ENCODE measurements around the gene CEP85. TPM values are rescaled to one million over a fixed set of nuclear protein-coding genes. Genes with fewer than 3 reads are reported as not detected.

The CEP85 gene, protein sequence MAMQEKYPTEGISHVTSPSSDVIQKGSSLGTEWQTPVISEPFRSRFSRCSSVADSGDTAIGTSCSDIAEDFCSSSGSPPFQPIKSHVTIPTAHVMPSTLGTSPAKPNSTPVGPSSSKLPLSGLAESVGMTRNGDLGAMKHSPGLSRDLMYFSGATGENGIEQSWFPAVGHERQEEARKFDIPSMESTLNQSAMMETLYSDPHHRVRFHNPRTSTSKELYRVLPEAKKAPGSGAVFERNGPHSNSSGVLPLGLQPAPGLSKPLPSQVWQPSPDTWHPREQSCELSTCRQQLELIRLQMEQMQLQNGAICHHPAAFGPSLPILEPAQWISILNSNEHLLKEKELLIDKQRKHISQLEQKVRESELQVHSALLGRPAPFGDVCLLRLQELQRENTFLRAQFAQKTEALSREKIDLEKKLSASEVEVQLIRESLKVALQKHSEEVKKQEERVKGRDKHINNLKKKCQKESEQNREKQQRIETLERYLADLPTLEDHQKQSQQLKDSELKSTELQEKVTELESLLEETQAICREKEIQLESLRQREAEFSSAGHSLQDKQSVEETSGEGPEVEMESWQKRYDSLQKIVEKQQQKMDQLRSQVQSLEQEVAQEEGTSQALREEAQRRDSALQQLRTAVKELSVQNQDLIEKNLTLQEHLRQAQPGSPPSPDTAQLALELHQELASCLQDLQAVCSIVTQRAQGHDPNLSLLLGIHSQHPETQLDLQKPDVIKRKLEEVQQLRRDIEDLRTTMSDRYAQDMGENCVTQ
- 34.0 and 39.5 TPM in 2 replicates for polyA plus RNA-seq (2014; cell fraction: cytosol; rRNA removed)
- polyA plus RNA-seq (2014; cell fraction: nucleus; rRNA removed) = 75.2 and 82.4 TPM in 2 replicates

DNA sequence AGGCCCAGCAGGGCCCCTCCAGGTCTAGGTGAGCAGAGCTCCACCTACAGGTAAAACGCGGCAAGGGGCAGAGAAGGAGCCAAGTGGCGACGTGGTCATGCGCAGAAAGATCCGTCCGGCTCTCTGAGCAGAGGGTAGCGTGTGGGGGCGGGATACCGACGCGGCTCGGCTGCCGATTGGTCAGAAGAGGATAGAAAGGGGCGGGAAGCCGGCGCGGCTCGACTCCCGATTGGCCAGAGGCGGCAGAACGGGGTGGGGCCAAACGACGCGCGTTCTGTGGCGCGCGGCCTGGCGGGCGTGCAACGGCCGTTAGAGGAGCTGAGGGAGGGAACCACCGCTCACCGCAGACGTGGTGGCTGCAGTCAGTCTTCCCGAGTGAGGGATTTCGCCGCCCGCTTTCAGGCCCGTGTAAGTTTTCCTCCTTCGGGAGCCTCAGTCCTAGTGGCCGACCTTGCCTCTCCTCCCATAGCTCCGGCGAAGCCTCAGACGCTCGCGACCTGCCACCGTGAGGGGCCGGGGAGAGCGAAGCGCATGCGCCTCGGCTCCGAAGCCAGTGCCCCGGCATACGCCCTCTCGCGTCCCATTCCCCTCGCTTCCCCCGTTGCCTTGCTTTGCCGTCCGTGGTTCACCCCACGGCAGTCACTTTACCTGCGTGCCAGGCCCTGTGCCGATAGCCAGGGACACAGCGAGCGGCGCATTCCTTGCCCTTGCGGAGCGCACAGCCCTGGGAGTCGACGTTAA, at the start of gene CEP85:
TSS of gene CEP85 (plus strand) at position 298 of the 741 bp plus-strand sequence. CDS start 5,584 bp downstream, outside the sequence.
- peak; percentile 95 for DNase-seq (ENCODE audit: low spot score)

DNA sequence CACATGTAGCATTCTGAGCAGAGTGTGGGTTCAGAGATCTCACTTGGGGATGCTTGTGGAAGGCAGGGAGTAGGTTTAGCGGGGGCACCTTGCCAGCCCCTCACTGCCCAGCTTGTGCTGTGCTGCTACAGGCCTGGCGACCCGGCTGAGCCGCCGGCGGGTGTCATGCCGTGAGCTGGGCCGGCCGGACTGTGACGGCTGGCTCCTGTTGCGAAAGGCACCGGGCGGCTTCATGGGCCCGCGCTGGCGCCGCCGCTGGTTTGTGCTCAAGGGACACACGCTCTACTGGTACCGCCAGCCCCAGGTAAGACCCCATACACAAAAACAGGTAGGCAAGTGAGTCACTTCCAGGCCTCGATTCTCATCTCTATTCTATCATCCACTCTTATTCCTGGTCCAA, 49.1 kb upstream of the CEP85 start:
- no peak for DNase-seq (ENCODE audit: low spot score)

DNA sequence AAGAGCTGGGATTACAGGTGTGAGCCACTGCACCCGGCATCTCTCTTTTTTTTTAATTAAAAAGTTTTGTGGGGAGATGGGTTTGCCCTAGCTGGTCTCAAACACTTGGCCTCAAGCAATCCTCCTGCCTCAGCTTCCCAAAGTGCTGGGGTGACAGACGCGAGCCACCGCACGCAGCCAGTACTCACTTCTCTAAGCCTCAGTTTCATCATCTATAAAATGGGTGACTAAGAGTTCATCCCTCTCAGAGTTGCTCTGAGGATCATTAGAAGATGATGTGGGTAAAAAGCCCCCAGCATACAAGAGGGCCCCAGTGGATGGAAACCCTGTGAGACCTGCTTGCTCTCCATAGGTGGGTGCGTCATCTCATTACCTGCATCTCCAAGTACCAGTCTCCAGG, 46.1 kb upstream of the CEP85 start:
- no peak for DNase-seq (ENCODE audit: low spot score)

DNA sequence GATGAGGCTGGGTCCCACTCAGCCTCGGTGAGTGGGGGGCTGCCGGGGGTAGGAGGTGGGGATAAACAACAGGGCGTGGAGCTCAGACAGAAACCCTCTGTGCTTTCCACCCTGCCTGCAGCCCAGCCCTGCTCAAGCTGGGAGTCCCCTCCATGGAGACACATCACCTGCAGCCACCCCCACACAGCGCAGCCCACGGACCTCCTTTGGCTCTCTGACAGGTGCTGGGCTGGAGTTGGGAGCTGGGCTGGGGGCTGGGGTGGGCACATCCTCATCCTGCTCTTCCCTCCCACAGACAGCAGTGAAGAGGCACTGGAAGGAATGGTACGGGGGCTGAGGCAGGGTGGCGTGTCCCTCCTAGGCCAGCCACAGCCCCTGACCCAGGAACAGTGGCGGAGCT, 45.5 kb upstream of the CEP85 start:
- DNase-seq (ENCODE audit: low spot score) = no peak

DNA sequence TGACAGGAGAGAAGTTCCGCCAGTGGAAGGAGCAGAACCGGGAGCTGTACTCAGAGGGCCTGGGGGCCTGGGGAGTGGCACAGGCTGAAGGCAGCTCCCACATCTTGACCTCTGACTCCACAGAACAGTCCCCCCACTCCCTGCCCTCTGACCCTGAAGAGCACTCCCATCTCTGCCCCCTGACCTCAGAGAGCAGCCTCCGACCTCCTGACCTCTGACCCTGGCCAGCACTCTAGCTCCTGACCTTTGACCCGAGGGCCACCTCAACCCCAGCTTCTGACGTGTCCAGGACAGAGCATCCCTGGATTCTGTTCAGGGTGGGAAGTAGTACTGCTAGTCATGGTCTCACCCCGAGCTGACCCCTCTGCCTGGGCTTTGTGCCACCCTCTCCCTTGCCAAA, 44.7 kb upstream of the CEP85 start:
- DNase-seq (ENCODE audit: low spot score) = no peak

DNA sequence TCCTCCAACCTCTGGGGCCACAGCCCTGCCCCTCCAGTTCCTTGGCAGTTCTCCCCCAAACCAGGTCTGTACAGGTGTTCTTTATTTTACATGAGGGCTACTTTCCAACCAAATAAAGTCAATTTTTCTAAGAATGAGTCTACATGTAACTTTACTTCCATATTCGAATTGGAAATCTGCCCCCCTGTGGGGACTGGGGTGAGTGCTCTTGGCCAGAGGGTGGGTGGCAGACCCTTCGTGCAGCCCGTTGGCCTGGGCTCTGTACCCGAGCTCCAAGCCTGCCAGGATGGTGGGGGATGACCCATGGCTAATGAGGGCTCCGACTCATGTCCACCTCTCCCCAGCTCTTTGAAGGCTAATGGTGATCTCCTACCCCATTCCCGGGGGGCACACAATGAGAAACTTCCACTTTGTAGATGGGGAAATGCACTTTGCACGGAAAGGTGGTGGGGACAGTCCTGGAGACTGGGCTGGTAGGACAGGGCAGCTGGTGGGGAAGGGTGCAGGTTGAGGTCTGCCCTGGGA, 44.2 kb upstream of the CEP85 start:
- DNase-seq (ENCODE audit: low spot score) = no peak

DNA sequence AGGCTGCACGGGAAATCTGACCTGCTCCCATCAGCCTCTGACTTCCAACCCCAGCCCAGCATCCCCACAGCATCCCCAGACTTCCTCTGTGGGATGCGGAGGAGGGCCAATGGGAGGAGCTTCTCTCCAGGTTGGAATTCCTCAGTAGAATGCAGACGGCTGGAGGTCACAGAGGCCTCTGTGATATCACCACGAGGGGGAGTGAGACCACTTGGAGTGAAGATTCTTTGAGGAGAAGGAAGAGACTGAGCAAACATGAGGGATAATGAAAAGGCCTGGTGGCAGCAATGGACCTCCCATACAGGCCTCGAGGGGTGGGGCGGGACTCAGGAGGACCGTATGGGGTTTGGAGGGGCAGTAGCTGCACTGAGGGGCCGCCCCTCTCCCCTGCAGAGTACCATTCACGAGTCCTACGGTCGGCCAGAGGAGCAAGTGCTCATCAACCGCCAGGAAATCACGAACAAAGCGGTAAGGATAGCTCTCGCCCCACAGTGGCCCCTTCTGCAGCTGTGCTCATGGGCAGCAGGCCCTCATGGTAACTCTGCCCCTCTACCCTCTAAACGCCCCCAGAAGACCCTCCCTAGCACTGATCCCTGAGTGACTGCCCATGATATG, 43.5 kb upstream of the CEP85 start, which contains the start of gene CATSPER4:
TSS of gene CATSPER4 (plus strand) at position 230 of the 615 bp plus-strand sequence. CDS start at position 256, 26 bp downstream.
- peak; percentile 85 for DNase-seq (ENCODE audit: low spot score)

DNA sequence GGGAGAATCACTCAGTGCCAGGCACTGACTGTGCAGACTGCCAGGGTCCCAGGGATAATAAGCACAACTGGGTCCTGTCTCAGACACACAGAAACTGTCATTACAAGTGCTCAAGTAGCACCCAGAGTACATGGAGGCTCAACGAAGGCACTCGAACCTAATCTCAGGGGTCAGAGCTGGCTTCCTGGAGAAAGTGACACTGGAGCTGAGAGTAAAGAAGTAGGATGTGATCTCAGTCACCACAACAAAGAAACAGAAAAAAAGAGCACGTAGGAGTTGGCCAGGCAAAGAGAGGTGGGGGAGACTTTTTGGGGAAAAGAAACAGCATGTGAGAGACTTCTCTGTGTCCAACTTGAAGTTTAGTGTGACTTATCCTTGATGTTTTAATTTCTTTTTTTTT, 42.3 kb upstream of the CEP85 start:
- DNase-seq (ENCODE audit: low spot score) = no peak

DNA sequence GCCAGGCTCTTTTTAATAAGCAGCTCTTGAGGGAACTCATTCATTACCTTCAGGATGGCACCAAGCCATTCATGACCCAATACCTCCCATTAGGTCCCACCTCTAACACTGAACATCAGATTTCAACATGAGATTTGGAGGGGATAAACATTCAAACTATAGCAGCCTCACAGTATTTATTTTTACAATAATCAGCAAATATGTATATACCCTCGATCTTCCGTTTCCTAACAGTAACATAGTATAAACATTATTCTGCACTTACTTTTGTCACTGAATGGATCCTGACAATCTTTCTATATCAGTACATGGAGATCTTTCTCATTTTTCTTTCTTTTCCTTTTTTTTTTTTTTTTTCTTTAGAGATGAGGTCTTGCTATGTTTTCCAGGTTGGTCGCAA, 38.2 kb upstream of the CEP85 start:
- no peak for DNase-seq (ENCODE audit: low spot score)

DNA sequence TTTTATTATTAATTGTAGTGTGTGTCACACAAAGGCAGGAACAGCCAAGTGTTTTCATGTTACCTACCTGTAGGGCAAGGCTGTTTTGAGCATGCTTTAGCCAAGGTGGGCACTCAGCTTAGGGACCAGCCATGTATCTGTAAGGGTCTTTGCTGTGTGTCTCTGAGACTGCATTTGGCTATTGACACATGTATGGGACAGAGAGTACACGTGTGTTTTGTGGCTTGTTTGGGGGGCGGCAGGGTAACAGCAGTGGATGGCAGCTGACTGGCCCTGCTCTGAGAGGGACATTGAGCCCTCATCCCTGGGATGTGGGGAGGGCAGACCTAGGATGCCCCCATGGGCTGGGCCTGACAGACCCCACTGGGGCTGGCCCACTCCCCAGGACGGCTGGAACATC, 36.7 kb upstream of the CEP85 start:
- DNase-seq (ENCODE audit: low spot score) = no peak

DNA sequence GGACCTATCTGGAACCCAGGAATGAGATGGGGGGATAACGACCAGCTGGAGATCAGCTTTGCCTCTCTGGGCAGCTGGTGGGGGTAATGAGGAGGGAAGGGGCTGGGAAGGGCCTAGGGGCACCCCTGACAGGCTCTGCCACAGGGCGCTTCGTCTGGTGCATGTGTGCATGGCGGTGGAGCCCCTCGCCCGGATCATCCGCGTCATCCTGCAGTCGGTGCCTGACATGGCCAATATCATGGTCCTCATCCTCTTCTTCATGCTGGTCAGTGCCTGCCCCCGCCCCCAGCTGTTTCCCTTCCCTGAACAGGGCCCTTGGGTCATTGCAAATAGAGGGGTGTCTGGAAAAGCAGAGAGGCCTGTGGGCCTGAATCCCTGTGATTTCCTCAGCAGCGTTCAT, 36.2 kb upstream of the CEP85 start:
- DNase-seq (ENCODE audit: low spot score) = no peak

DNA sequence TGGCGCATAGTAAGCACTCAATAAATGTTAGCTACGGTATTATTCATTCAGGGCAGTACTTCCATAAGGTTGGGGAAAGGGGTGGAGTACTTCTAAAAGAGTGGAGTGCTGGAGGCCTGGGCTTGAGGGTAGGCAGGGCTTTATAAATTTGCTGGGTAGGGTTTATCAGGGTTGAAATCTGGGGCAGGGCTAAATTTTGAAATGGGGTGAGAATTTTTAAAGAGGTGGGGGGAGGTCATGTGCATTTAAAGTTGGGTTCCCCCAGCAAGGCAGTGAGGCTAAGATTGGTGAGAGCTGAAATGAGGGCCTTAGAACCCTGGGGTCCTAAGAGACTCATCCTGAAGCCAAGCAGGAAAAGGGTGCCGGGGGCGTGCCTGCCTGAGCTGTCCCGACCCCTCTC, 33.6 kb upstream of the CEP85 start:
- DNase-seq (ENCODE audit: low spot score) = no peak

DNA sequence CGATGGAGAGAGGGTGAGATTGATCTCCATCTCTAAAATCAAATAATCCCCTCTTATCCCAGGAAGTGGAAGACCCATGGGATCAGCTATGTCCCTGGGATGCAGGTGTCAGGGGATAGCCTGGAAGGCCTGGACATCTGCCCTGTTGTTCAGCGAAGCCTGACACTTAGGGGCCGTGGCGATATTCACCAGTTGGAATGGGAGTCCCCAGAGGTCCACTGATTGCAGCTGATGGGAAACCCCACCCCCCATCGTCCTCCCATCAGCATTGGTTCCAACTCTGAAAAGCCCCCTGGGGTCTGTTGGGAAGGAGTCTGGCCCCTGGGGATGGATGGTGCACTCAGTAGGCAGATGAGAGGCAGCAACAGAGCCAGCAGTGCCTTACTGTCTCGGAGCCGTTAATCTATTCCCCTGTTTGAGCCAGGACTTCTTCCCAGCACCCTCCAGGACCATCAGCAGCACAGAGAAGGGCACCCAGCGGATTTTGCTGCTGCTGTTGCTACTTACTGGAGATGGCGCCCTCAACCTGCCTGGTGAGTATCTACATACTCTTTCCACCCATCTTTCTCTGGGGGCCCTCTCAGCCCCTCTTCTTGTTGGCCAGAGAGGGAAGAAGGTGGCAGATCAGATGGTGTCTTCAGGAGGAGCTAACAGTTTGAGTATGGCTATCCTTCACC, 30.2 kb upstream of the CEP85 start:
- peak; percentile 23 for DNase-seq (ENCODE audit: low spot score)

DNA sequence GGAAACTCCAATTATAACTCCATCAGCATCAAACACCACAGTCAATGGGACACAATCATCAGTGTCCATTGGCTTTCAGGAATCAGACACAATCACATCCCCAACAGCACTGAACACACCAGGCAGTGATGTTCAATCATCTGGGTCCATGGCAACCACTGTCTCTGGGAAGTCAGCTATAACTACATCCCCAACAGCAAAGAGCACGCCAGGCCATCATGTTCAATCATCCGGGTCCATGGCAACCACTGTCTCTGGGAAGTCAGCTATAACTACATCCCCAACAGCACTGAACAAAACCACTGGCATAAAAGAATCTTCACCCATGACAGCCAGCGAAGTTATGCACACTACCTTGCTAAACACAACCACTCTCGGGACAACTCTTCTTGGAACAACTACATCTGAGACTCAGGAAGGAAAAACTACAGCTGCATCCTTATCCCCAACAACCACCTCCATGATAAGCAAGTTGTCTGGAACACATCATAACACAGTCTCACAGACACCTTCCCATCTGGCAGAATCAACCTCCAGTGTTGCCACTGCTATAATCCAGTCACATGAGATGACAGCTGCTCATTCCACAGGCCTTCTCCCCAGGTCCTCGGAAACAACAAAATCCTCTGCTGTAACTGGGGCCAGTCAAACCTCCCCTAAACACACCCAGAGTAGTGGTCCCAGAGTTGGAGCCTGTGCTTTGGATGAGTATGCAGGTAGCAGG, 23.7 kb upstream of the CEP85 start:
- peak; percentile 51 for DNase-seq (ENCODE audit: low spot score)

DNA sequence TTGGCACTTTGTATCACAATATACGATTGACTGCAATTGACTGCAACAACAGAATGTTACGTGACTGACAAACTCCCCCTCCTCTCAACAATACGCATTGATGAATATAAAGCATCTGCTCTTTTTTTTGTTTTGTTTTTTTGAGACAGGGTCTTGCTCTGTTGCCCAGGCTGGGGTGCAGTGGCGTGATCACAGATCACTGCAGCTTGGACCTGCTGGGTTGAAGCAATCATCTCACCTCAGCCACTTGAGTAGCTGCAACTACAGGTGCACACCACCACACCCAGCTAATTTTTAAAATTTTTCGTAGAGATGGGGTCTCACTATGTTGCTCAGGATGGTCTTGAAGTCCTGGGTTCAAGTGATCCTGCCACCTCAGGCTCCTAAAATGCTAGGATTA, 21.3 kb upstream of the CEP85 start:
- DNase-seq (ENCODE audit: low spot score) = no peak

DNA sequence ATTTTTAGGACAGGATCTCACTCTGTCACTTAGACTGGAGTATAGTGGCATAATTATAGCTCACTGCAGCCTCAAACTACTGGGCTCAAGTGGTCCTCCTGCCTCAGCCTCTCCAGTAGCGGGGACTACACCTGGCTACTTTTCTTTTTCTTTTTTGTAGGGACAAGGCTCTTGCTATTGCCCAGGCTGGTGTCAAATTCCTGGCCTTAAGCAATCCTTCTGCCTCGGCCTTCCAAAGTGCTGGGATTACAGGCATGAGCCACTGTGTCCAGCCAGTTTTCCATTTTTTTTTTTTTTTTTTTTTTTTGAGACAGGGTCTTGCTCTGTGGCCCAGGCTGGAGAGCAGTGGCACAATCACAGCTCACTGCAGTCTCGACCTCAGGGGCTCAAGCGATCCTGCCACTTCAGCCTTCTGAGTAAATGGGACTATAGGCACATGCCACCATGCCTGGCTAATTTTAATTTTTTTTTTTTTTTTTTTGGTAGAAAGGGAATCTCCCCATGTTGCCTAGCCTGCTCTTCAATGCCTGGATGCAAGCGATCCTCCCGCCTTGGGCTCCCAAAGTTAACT, 20.6 kb upstream of the CEP85 start:
- DNase-seq (ENCODE audit: low spot score) = no peak

DNA sequence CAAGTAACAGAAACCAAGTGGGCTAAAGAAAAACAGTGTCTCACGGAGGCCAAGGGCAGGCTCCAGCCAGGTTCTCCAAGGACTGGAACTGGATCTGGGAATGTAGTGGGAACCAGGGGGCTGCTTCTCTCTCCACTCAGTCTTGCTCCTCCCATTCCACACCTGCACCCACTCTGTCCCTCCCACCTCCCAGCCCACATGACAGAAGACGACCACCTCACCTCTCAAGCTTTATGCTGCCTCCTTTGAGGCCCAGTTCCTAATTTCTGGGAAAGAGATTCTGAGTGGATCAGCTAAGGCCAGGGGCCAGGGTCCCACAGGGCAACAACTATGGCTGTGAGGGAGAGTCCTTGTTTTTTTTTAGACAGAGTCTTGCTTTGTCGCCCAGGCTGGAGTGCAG, 18.8 kb upstream of the CEP85 start:
- no peak for DNase-seq (ENCODE audit: low spot score)

DNA sequence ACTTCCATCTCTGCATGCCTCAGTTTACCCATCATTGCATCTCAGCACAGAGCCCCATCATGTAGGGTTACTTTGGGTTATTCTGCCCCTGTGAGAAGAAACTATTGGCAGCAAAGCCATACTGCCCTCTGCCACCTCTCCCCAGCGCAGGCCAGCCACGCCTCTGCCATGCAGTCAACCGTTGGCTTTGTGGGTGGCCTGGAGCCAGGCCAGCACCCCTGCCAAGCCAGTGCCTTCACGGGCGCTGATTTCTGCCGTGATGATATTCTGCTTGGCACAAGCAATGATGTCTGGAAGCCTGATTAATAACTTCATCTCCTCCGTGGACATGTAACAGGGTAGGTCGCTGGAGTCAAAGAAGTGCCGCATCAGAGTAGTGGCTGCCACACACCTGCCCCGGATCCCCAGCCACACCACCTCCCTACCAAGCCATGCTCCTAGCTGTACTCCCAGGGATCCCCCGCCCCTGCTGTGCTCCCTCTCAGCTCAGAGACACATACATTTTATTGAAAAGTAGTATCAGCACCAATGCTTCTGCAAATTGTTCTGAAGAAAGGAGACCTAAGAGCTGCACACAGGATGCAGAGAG, 15.0 kb upstream of the CEP85 start:
- DNase-seq (ENCODE audit: low spot score) = no peak

DNA sequence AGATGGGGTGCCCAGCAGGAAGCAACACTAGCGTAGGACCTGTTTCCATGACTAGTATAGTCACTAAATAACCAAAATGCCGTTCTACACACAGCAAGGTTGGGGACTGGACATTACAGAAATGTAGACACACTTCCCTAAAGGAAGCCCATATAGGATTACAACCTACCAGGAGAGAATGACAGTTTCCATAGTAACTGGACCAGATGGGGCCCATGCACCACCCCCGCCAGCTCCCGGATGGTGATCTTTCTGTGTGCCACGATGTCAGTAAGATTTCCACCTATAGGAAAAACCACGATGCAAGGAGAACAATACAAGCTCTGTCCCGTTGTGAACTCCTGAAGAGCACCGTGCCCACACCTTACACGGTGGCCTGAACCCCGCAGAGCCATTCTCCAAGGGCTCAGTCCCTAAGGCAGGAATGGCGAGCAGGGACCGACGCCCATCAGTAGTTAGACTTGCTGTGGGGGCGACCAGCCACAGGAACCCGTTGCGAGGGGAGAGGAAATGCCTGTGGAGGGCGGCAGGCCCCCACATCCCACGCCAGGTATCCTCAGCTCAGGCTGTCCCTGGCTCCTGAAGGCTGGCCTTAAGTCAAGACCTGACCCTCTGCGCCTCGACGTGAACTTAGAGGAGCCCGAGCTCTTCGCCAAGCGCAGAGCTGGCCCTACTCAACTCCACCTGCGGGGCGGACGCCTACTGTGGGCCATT, 13.6 kb upstream of the CEP85 start:
- DNase-seq (ENCODE audit: low spot score) = no peak

All from SK-N-DZ (cell line).